Neutrophil (primary cell): ENCODE measurements around the gene BMX.

ENCODE experiments used
- H3K27ac ChIP-seq: fragments of 200-600 bp; sonication (generic); 2 replicates; pipeline ENCODE4 v1.5.1; 2016; ENCODE audit warnings: mild to moderate bottlenecking, moderate library complexity
- H3K27me3 ChIP-seq: fragments of 200-600 bp; sonication (generic); 2 replicates; pipeline ENCODE4 v1.6.0; 2016; ENCODE audit warnings: mild to moderate bottlenecking
- H3K36me3 ChIP-seq: fragments of 200-600 bp; sonication (generic); 2 replicates; pipeline ENCODE4 v1.5.1; 2017
- H3K4me1 ChIP-seq, 2 experiments: fragments of 200-600 bp in 1 of 2; sonication (generic) in 1 of 2; 1 replicate in 1 of 2; 2 replicates in 1 of 2; pipeline versions ENCODE4 v1.5.1 to v1.6.1; 2013 to 2016; ENCODE audit warnings: low read depth in 1 of 2, low read length in 1 of 2, mild to moderate bottlenecking in 1 of 2, moderate library complexity in 1 of 2; ENCODE audit not compliant: control insufficient read depth in 1 of 2, insufficient read depth in 1 of 2
- H3K4me3 ChIP-seq, 2 experiments: fragments of 200-600 bp in 1 of 2; sonication (generic) in 1 of 2; 1 replicate in 1 of 2; 2 replicates in 1 of 2; pipeline ENCODE4 v1.5.1; 2013 to 2016; ENCODE audit warnings: low read depth in 1 of 2, low read length in 1 of 2, mild to moderate bottlenecking in 1 of 2, moderate library complexity in 1 of 2
- H3K9me3 ChIP-seq: fragments of 200-600 bp; sonication (generic); 2 replicates; pipeline ENCODE4 v1.5.1; 2016
- TF ChIP-seq, protein P1 (sequence below): fragments of 200-600 bp; sonication (generic); IDR thresholded peaks from 2 replicates; pipeline ENCODE4 v1.5.1; 2016; ENCODE audit warnings: antibody characterized with exemption

The BMX gene

DNA sequence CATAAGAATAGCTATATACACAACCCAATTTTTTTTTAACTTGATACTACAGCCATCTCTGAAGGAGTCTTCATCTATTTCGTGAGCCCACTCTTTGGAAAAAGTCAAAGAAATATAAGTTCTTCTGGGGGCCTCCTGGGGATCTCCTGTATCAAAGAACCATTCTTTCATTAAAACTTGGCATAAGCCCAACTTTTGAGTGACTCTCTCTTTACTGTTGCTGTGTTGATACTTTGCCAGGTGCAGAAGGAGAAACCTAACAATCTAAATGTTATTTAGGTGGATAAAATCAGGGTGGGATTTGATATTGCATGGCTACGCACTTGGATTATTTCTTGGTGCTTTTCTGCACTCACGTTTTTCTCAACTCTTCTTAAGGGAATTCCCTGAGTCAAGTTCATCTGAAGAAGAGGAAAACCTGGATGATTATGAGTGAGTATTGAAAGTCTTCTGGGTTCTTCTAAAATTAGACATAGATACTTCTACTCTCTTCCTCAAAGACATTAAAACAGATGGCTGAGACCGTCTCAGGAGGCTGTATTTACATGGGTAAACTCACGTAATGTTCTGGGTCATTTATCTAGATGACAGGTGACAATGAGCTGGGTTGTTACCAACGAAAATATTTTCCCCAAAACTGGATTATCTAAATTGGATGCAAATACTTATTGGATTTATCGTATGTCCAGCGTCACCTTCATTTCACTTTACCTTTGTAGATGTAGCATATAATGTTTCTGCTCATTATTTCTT is 25.2 kb downstream of the BMX start:
- Histone ChIP-seq H3K4me1 (no peaks in the 10 kb centered on the region), H3K4me3 (no peak overlapping the region), H3K27me3 (no peaks in the 10 kb centered on the region), H3K9me3 (no peaks in the 10 kb centered on the region), H3K36me3 (peaks cover 86% of the 10 kb centered on the region), H3K27ac (no peak overlapping the region)
- TF ChIP-seq, protein P1, sequence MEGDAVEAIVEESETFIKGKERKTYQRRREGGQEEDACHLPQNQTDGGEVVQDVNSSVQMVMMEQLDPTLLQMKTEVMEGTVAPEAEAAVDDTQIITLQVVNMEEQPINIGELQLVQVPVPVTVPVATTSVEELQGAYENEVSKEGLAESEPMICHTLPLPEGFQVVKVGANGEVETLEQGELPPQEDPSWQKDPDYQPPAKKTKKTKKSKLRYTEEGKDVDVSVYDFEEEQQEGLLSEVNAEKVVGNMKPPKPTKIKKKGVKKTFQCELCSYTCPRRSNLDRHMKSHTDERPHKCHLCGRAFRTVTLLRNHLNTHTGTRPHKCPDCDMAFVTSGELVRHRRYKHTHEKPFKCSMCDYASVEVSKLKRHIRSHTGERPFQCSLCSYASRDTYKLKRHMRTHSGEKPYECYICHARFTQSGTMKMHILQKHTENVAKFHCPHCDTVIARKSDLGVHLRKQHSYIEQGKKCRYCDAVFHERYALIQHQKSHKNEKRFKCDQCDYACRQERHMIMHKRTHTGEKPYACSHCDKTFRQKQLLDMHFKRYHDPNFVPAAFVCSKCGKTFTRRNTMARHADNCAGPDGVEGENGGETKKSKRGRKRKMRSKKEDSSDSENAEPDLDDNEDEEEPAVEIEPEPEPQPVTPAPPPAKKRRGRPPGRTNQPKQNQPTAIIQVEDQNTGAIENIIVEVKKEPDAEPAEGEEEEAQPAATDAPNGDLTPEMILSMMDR: no peak

- Histone ChIP-seq H3K27me3 (no peaks in the 10 kb centered on the region), H3K4me3 (no peak overlapping the region), H3K4me1 (no peaks in the 10 kb centered on the region), H3K27ac (no peak overlapping the region), H3K36me3 (peaks cover 90% of the 10 kb centered on the region), H3K9me3 (no peaks in the 10 kb centered on the region)
- TF ChIP-seq, protein P1: no peak
Measured at GRCh38 chrX:15529165-15529564, 28.6 kb downstream of the BMX start.

- Histone ChIP-seq H3K27ac (no peak overlapping the region), H3K4me1 (no peaks in the 10 kb centered on the region), H3K36me3 (peaks cover 91% of the 10 kb centered on the region), H3K9me3 (no peaks in the 10 kb centered on the region), H3K27me3 (no peaks in the 10 kb centered on the region), H3K4me3 (no peak overlapping the region)
- TF ChIP-seq, protein P1: no peak
Measured at GRCh38 chrX:15530318-15530717, 29.7 kb downstream of the BMX start.

- Histone ChIP-seq H3K9me3 (no peaks in the 10 kb centered on the region), H3K27ac (peak overlapping the region; percentile 89), H3K36me3 (peaks cover 25% of the 10 kb centered on the region), H3K27me3 (no peaks in the 10 kb centered on the region), H3K4me1 (peaks cover 47 to 52% of the 10 kb centered on the region in 2 experiments), H3K4me3 (peak overlapping the region; percentile 32 to 36)
- TF ChIP-seq, protein P1: no peak
Measured at GRCh38 chrX:15546745-15547144, 46.1 kb downstream of the BMX start.

GRCh38 chrX:15547356-15547755 is 46.7 kb downstream of the BMX start:
- TF ChIP-seq, protein P1: no peak
- H3K4me3 ChIP-seq: peak overlapping the region; percentile 32 to 36
- H3K36me3 ChIP-seq: peaks cover 20% of the 10 kb centered on the region
- H3K27ac ChIP-seq: peak overlapping the region; percentile 89
- peaks cover 47 to 52% of the 10 kb centered on the region in 2 experiments for H3K4me1 ChIP-seq
- H3K9me3 ChIP-seq: no peaks in the 10 kb centered on the region
- no peaks in the 10 kb centered on the region for H3K27me3 ChIP-seq
